CD4-positive, alpha-beta T cell treated with Interleukin-17A for 1 hour (primary cell): ENCODE results near the gene LPP.

ENCODE experiments used
- DNase-seq: peaks from one replicate; pipeline ENCODE4 v3.0.0-alpha.2; 2020

LPP gene

GRCh38 chr3:188573291-188573940 lies 419.5 kb downstream of the LPP start:
- no peak for DNase-seq

- DNase-seq = no peak
Measured at GRCh38 chr3:188573956-188574355, 420.0 kb downstream of the LPP start.

GRCh38 chr3:188574885-188575284 lies 420.9 kb downstream of the LPP start:
- DNase-seq = no peak

- no peak for DNase-seq
Measured at GRCh38 chr3:188575501-188575900, 421.5 kb downstream of the LPP start.

GRCh38 chr3:188577539-188577938 lies 423.6 kb downstream of the LPP start:
- DNase-seq = no peak

GRCh38 chr3:188578576-188579363 lies 424.8 kb downstream of the LPP start:
- no peak for DNase-seq

- DNase-seq = no peak
Measured at GRCh38 chr3:188580223-188580622, 426.3 kb downstream of the LPP start.

- no peak for DNase-seq
Measured at GRCh38 chr3:188580659-188581058, 426.7 kb downstream of the LPP start.

GRCh38 chr3:188581365-188581764 lies 427.4 kb downstream of the LPP start:
- no peak for DNase-seq

- DNase-seq = no peak
Measured at GRCh38 chr3:188581792-188582191, 427.8 kb downstream of the LPP start.

- DNase-seq = no peak
Measured at GRCh38 chr3:188583341-188584161, 429.6 kb downstream of the LPP start.

- no peak for DNase-seq
Measured at GRCh38 chr3:188584162-188584529, 430.2 kb downstream of the LPP start.

- DNase-seq = no peak
Measured at GRCh38 chr3:188584958-188585689, 431.2 kb downstream of the LPP start.

- DNase-seq = peak; percentile 7
Measured at GRCh38 chr3:188589071-188589470, 435.1 kb downstream of the LPP start.

GRCh38 chr3:188589771-188590170 lies 435.8 kb downstream of the LPP start:
- no peak for DNase-seq

- no peak for DNase-seq
Measured at GRCh38 chr3:188590557-188590956, 436.6 kb downstream of the LPP start.

GRCh38 chr3:188594139-188594538 lies 440.2 kb downstream of the LPP start:
- DNase-seq = no peak

GRCh38 chr3:188595890-188596376 lies 442.0 kb downstream of the LPP start:
- DNase-seq = no peak

GRCh38 chr3:188598894-188599293 lies 444.9 kb downstream of the LPP start:
- no peak for DNase-seq

- DNase-seq = no peak
Measured at GRCh38 chr3:188602111-188602510, 448.2 kb downstream of the LPP start.

GRCh38 chr3:188602620-188603019 lies 448.7 kb downstream of the LPP start:
- no peak for DNase-seq

GRCh38 chr3:188604651-188605050 lies 450.7 kb downstream of the LPP start:
- DNase-seq = no peak

GRCh38 chr3:188605231-188605630 lies 451.3 kb downstream of the LPP start:
- DNase-seq = no peak
